Measurements from ENCODE around the gene DOCK11.

GRCh38 chrX:118496763-118497079 is 1.1 kb downstream of the DOCK11 start:
- TF ChIP-seq EZH2 (IDR thresholded peaks at IDR 0.05; ENCODE audit: insufficient read depth, poor library complexity, severe bottlenecking) (no peak), EZH2phosphoT487 (IDR thresholded peaks at IDR 0.05; ENCODE audit: insufficient read depth, low read depth) (no peak)
